DND-41 (cell line): ENCODE data around the gene TMEM253.

Experiments used
- CTCF ChIP-seq: IDR thresholded peaks from 2 replicates; pipeline ENCODE4 v1.5.1; 2012; ENCODE audit warnings: borderline replicate concordance, low read length, moderate library complexity, mild to moderate bottlenecking; ENCODE audit not compliant: poor library complexity, severe bottlenecking; ENCODE audit errors: extremely low read depth
- EZH2 ChIP-seq: IDR thresholded peaks from 3 replicates; pipeline ENCODE4 v1.6.1; 2012; ENCODE audit warnings: borderline replicate concordance, low read depth, mild to moderate bottlenecking, moderate library complexity, low read length, inconsistent platforms; ENCODE audit not compliant: severe bottlenecking

- no peak for TF ChIP-seq CTCF
- no peak for TF ChIP-seq EZH2
Measured at GRCh38 chr14:21056520-21057163, 44.2 kb upstream of the TMEM253 start.
